Smooth muscle cell (in vitro differentiated cells): Measurements from ENCODE around the gene AUH. TPM values are rescaled to one million over a fixed set of nuclear protein-coding genes. Genes with fewer than 3 reads are reported as not detected.

Source experiments
- DNase-seq: peaks from one replicate; lab custom pipeline; 2025; ENCODE audit not compliant: unreplicated experiment; lab: John Stamatoyannopoulos, UW
- H2AFZ ChIP-seq: fragments of 200-600 bp; sonication (generic); 2 replicates; pipeline ENCODE4 v1.6.0; 2016; ENCODE audit warnings: antibody characterized with exemption, low read depth, mild to moderate bottlenecking
- H3F3A ChIP-seq: fragments of 200-600 bp; sonication (generic); 2 replicates; pipeline ENCODE4 v1.6.0; 2017; ENCODE audit warnings: antibody characterized with exemption, low read depth
- H3K27ac ChIP-seq: fragments of 200-600 bp; sonication (generic); 2 replicates; pipeline ENCODE4 v1.5.1; 2016; ENCODE audit warnings: low read depth, mild to moderate bottlenecking
- H3K27me3 ChIP-seq: fragments of 200-600 bp; sonication (generic); 2 replicates; pipeline ENCODE4 v1.6.1; 2016; ENCODE audit warnings: low read depth, mild to moderate bottlenecking
- H3K36me3 ChIP-seq: fragments of 200-600 bp; sonication (generic); 2 replicates; pipeline ENCODE4 v1.5.1; 2016; ENCODE audit warnings: low read depth
- H3K4me1 ChIP-seq: fragments of 200-600 bp; sonication (generic); 2 replicates; pipeline ENCODE4 v1.5.1; 2016; ENCODE audit warnings: low read depth
- H3K4me2 ChIP-seq: fragments of 200-600 bp; sonication (generic); 2 replicates; pipeline ENCODE4 v1.6.0; 2016; ENCODE audit warnings: mild to moderate bottlenecking
- H3K4me3 ChIP-seq: fragments of 200-600 bp; sonication (generic); 2 replicates; pipeline ENCODE4 v1.5.1; 2016; ENCODE audit warnings: mild to moderate bottlenecking
- H3K79me2 ChIP-seq: fragments of 200-600 bp; sonication (generic); 2 replicates; pipeline ENCODE4 v1.6.0; 2016; ENCODE audit warnings: low read depth, mild to moderate bottlenecking
- H3K9ac ChIP-seq: fragments of 200-600 bp; sonication (generic); 2 replicates; pipeline ENCODE4 v1.6.0; 2016; ENCODE audit warnings: low read depth
- H3K9me3 ChIP-seq: fragments of 200-600 bp; sonication (generic); replicated peaks from 2 replicates; pipeline ENCODE4 v1.5.1; 2016; ENCODE audit warnings: low read depth
- H4K20me1 ChIP-seq: fragments of 200-600 bp; sonication (generic); 2 replicates; pipeline ENCODE4 v1.6.0; 2016; ENCODE audit warnings: low read depth
- WGBS: methylation state at CpG from one replicate; pipeline ENCODE4 v1.1.7; 2016; ENCODE audit warnings: low lambda C conversion rate; 5-methylcytosine and 5-hydroxymethylcytosine counted together
- polyA plus RNA-seq: library from polyadenylated mRNA; unstranded; fragments of >200 nt; fragmentation: Nextera tagmentation; extraction: Ambion mirVana; gene quantifications from 2 replicates; pipeline ENCODE4 v1.2.1, GENCODE V29; 2016
- total RNA-seq: library from RNA; depleted of rRNA; stranded (reverse); fragments of >200 nt; gene quantifications from 2 replicates; pipeline ENCODE4 v1.2.3, GENCODE V29; 2014
- TF ChIP-seq, protein P1 (sequence below): fragments of 200-600 bp; sonication (generic); IDR thresholded peaks from 2 replicates; pipeline ENCODE4 v1.5.1; 2017; ENCODE audit warnings: borderline replicate concordance, mild to moderate bottlenecking, antibody characterized with exemption; ENCODE audit not compliant: insufficient read depth, poor library complexity, severe bottlenecking

AUH gene
- total and polyA plus RNA-seq, 2 experiments from 2014 or later, result 8.7 TPM

DNA sequence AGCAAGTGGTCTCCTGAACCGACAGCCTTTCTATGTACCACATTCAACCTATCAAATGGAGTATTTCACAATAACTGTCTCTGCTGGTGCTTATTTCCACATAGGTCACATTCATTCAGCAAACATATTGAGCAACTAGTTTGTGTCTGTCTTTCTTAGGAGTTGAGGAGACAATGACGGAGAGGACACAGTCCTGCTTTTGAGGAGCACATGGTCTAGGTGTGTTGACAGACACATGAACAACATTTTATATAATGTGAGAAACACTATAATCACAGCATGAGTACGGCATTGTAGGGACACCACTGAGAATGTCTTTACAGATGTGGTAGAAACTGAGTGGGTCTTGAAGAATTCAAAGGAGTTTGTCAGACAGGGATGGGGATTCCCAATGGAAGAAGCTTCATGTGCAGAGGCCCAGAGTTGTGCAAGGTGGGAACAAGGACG is 33.4 kb upstream of the AUH start:
- Histone ChIP-seq H3K4me1 (peaks cover 8% of the 10 kb centered on the region), H3K9ac (no peak overlapping the region), H3F3A (peaks cover 17% of the 10 kb centered on the region), H3K4me3 (no peak overlapping the region), H4K20me1 (no peaks in the 10 kb centered on the region), H3K9me3 (no peaks in the 10 kb centered on the region), H3K27ac (peak overlapping the region; percentile 79), H3K4me2 (peak overlapping the region; percentile 46), H3K79me2 (no peaks in the 10 kb centered on the region), H3K36me3 (no peaks in the 10 kb centered on the region), H3K27me3 (no peaks in the 10 kb centered on the region), H2AFZ (no peak overlapping the region)
- 71% methylated on average over 4 of the region's 4 CpGs for WGBS
- TF ChIP-seq, protein P1, sequence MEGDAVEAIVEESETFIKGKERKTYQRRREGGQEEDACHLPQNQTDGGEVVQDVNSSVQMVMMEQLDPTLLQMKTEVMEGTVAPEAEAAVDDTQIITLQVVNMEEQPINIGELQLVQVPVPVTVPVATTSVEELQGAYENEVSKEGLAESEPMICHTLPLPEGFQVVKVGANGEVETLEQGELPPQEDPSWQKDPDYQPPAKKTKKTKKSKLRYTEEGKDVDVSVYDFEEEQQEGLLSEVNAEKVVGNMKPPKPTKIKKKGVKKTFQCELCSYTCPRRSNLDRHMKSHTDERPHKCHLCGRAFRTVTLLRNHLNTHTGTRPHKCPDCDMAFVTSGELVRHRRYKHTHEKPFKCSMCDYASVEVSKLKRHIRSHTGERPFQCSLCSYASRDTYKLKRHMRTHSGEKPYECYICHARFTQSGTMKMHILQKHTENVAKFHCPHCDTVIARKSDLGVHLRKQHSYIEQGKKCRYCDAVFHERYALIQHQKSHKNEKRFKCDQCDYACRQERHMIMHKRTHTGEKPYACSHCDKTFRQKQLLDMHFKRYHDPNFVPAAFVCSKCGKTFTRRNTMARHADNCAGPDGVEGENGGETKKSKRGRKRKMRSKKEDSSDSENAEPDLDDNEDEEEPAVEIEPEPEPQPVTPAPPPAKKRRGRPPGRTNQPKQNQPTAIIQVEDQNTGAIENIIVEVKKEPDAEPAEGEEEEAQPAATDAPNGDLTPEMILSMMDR, result no peak
- DNase-seq, result no peak

DNA sequence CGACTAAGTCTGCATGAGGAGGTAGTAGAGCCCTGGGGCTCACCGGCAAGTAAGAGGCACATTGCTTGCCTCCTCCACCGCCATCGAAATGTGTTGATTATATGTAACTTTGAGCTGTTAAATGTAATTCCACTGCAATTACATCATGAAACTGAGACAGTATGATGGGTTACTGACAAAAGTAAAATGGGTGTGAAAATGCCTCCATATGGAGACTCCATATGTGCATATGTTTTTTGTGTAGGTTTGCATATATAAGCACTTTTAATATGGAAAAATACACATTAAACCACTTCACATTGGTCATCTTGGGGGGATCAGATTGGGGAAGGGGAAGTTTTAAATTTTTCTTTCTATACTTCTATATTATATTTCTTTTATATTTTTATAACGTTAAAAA is 32.1 kb upstream of the AUH start:
- Histone ChIP-seq H4K20me1 (no peaks in the 10 kb centered on the region), H3K4me2 (no peak overlapping the region), H3K36me3 (no peaks in the 10 kb centered on the region), H3K79me2 (no peaks in the 10 kb centered on the region), H3K9me3 (no peaks in the 10 kb centered on the region), H3K27me3 (no peaks in the 10 kb centered on the region), H3K9ac (no peak overlapping the region), H2AFZ (no peak overlapping the region), H3K4me3 (no peak overlapping the region), H3K27ac (no peak overlapping the region), H3K4me1 (peaks cover 8% of the 10 kb centered on the region), H3F3A (peaks cover 17% of the 10 kb centered on the region)
- TF ChIP-seq, protein P1, result no peak
- DNase-seq, result no peak
- WGBS, result 99% methylated on average over 5 of the region's 5 CpGs

DNA sequence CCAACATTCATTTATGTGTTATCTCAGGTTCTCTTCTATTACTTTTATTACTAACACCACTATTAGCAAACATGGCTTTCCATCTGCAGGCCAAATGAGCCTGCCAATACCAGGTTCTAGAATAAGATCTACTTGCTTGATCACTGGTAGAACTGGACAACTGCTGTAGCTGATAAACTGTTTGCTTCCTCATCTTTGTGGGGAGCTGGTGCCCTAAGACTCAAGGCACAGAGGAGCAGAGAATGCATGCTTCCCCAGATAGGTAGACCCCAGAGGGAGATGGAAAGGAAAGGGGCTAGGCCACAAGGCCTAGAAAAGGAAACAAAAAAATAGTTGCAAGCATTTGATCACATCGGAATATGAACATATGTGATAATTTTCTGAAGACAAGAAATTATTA is 30.7 kb upstream of the AUH start:
- peaks cover 17% of the 10 kb centered on the region for H3F3A ChIP-seq
- no peaks in the 10 kb centered on the region for H3K36me3 ChIP-seq
- H3K27ac ChIP-seq, result no peak overlapping the region
- no peak for DNase-seq
- no peaks in the 10 kb centered on the region for H3K9me3 ChIP-seq
- H3K4me2 ChIP-seq, result no peak overlapping the region
- no peaks in the 10 kb centered on the region for H3K27me3 ChIP-seq
- H2AFZ ChIP-seq, result no peak overlapping the region
- TF ChIP-seq, protein P1, result no peak
- 91% methylated on average over 1 of the region's 1 CpG for WGBS
- H3K4me3 ChIP-seq, result no peak overlapping the region
- no peaks in the 10 kb centered on the region for H4K20me1 ChIP-seq
- no peaks in the 10 kb centered on the region for H3K79me2 ChIP-seq
- H3K4me1 ChIP-seq, result peaks cover 8% of the 10 kb centered on the region
- H3K9ac ChIP-seq, result no peak overlapping the region

GRCh38 chr9:91391818-91392217 is 30.1 kb upstream of the AUH start:
- no peak for DNase-seq
- H3K27ac ChIP-seq, result no peak overlapping the region
- WGBS, result 88% methylated on average over 2 of the region's 2 CpGs

More at GRCh38 chr9:91391818-91392217, 30.1 kb upstream of the AUH start:
- no peaks in the 10 kb centered on the region for H3K36me3 ChIP-seq
- H3K79me2 ChIP-seq, result no peaks in the 10 kb centered on the region
- no peaks in the 10 kb centered on the region for H4K20me1 ChIP-seq
- no peak overlapping the region for H3K9ac ChIP-seq
- no peak overlapping the region for H2AFZ ChIP-seq
- no peak overlapping the region for H3K4me3 ChIP-seq
- TF ChIP-seq, protein P1, result no peak
- H3F3A ChIP-seq, result peaks cover 17% of the 10 kb centered on the region
- H3K4me1 ChIP-seq, result peaks cover 8% of the 10 kb centered on the region
- no peak overlapping the region for H3K4me2 ChIP-seq
- H3K9me3 ChIP-seq, result no peaks in the 10 kb centered on the region
- H3K27me3 ChIP-seq, result no peaks in the 10 kb centered on the region
